ENCODE results near the gene GID4.

Gene GID4

DNA sequence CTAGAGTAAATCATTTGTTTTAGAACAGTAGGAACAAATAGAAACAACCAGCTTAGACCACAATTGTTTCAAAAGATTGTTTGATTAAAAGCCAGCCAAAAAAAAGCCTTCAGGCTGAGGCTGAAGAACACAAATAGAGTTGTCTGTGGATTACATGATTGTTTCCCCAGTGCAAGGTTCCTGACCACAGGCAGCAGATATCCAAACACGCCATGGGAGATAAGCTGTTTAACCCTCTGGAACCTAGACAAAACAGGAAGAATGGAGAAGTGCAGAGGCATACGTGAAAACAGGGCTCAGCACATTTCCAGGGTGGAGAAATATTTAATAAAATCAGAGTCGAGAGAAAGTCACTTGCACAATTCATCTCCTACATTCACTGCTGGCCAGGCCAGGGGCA is 21.2 kb upstream of the GID4 start:
- Histone ChIP-seq H3K4me1 (ENCODE audit: control insufficient read depth, insufficient read depth, low read length) (no peaks in the 10 kb centered on the region), H3K9me3 (ENCODE audit: control insufficient read depth, insufficient read depth, low read depth, low read length) (no peaks in the 10 kb centered on the region), H3K36me3 (ENCODE audit: control insufficient read depth, insufficient read depth, low read length) (peaks cover 10% of the 10 kb centered on the region), H3K27ac (ENCODE audit: low read depth, low read length) (no peak overlapping the region), H3K4me3 (ENCODE audit: low read depth, low read length) (no peak overlapping the region), H3K27me3 (ENCODE audit: control insufficient read depth, insufficient read depth, low read length) (no peaks in the 10 kb centered on the region), H3K9ac (ENCODE audit: low read length) (no peak overlapping the region)

DNA sequence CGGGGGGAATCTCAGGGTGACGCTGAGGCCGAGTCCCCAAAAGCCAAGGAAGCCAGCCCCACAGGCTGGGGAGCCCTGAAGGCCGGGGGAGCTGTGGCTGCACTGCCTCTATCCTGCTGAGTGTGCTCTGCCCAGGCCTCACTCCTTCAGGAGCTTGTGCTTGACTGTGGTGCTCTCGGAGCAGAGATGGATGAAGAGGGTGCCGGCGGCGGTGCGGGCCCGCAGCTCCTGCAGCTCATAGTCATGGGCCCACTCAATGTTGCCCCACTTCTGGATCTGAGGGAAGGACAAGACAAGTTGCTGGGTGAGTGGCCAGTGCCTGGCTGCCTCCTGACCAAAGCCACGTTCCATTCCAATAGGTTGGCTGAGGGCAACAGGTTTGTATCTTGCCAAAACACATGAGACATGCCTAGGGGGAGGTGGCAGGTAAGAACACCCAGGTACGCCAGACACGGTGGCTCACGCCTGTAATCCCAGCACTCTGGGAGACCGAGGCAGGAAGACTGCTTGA is 20.7 kb upstream of the GID4 start:
- H3K4me1 ChIP-seq (ENCODE audit: control insufficient read depth, insufficient read depth, low read length), result no peaks in the 10 kb centered on the region
- no peak overlapping the region for H3K27ac ChIP-seq (ENCODE audit: low read depth, low read length)
- peaks cover 10% of the 10 kb centered on the region for H3K36me3 ChIP-seq (ENCODE audit: control insufficient read depth, insufficient read depth, low read length)
- no peak overlapping the region for H3K9ac ChIP-seq (ENCODE audit: low read length)
- no peaks in the 10 kb centered on the region for H3K27me3 ChIP-seq (ENCODE audit: control insufficient read depth, insufficient read depth, low read length)
- no peaks in the 10 kb centered on the region for H3K9me3 ChIP-seq (ENCODE audit: control insufficient read depth, insufficient read depth, low read depth, low read length)
- no peak overlapping the region for H3K4me3 ChIP-seq (ENCODE audit: low read depth, low read length)

GRCh38 chr17:18019838-18020154 is 19.4 kb upstream of the GID4 start:
- H3K4me1 ChIP-seq (ENCODE audit: control insufficient read depth, insufficient read depth, low read length), result no peaks in the 10 kb centered on the region
- no peaks in the 10 kb centered on the region for H3K27me3 ChIP-seq (ENCODE audit: control insufficient read depth, insufficient read depth, low read length)
- no peaks in the 10 kb centered on the region for H3K9me3 ChIP-seq (ENCODE audit: control insufficient read depth, insufficient read depth, low read depth, low read length)
- H3K9ac ChIP-seq (ENCODE audit: low read length), result no peak overlapping the region
- H3K36me3 ChIP-seq (ENCODE audit: control insufficient read depth, insufficient read depth, low read length), result peaks cover 10% of the 10 kb centered on the region
- H3K27ac ChIP-seq (ENCODE audit: low read depth, low read length), result no peak overlapping the region
- H3K4me3 ChIP-seq (ENCODE audit: low read depth, low read length), result no peak overlapping the region

DNA sequence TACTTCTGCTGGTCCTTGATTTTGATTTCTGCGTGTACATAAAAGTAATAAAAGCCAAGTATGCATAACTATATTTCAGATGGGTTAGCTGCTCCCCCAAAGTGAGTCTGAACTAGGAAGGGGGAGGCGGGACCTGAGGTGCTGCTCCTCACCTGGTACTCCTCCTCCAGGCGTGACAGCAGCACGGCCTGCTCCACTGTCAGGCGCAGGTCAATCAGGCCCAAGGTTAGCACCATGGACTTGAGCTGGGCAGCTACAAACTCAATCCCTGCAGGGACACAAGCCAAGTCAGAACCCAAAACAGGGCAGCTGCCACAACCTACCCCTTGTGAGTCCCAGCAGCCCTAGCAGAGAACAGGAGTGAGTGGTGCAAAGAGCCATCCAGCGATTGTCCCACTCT is 18.2 kb upstream of the GID4 start:
- Histone ChIP-seq H3K27me3 (ENCODE audit: control insufficient read depth, insufficient read depth, low read length) (no peaks in the 10 kb centered on the region), H3K4me3 (ENCODE audit: low read depth, low read length) (no peak overlapping the region), H3K9ac (ENCODE audit: low read length) (no peak overlapping the region), H3K36me3 (ENCODE audit: control insufficient read depth, insufficient read depth, low read length) (peaks cover 4% of the 10 kb centered on the region), H3K4me1 (ENCODE audit: control insufficient read depth, insufficient read depth, low read length) (no peaks in the 10 kb centered on the region), H3K27ac (ENCODE audit: low read depth, low read length) (no peak overlapping the region), H3K9me3 (ENCODE audit: control insufficient read depth, insufficient read depth, low read depth, low read length) (no peaks in the 10 kb centered on the region)

- H3K27me3 ChIP-seq (ENCODE audit: control insufficient read depth, insufficient read depth, low read length), result no peaks in the 10 kb centered on the region
- H3K27ac ChIP-seq (ENCODE audit: low read depth, low read length), result no peak overlapping the region
- no peak overlapping the region for H3K9ac ChIP-seq (ENCODE audit: low read length)
- H3K9me3 ChIP-seq (ENCODE audit: control insufficient read depth, insufficient read depth, low read depth, low read length), result no peaks in the 10 kb centered on the region
- no peaks in the 10 kb centered on the region for H3K4me1 ChIP-seq (ENCODE audit: control insufficient read depth, insufficient read depth, low read length)
- peaks cover 4% of the 10 kb centered on the region for H3K36me3 ChIP-seq (ENCODE audit: control insufficient read depth, insufficient read depth, low read length)
- no peak overlapping the region for H3K4me3 ChIP-seq (ENCODE audit: low read depth, low read length)
These were observed 17.8 kb upstream of the GID4 start for GRCh38 chr17:18021372-18021771.

GRCh38 chr17:18025241-18025944 is 13.8 kb upstream of the GID4 start:
- Histone ChIP-seq H3K27me3 (ENCODE audit: control insufficient read depth, insufficient read depth, low read length) (no peaks in the 10 kb centered on the region), H3K4me3 (ENCODE audit: low read depth, low read length) (no peak overlapping the region), H3K36me3 (ENCODE audit: control insufficient read depth, insufficient read depth, low read length) (0 out of 2 replicates have a peak, but pooled peaks cover 5% of the 10 kb centered on the region), H3K9ac (ENCODE audit: low read length) (no peak overlapping the region), H3K9me3 (ENCODE audit: control insufficient read depth, insufficient read depth, low read depth, low read length) (no peaks in the 10 kb centered on the region), H3K4me1 (ENCODE audit: control insufficient read depth, insufficient read depth, low read length) (no peaks in the 10 kb centered on the region; the same call in 1 of the 2 replicates), H3K27ac (ENCODE audit: low read depth, low read length) (no peak overlapping the region)

GRCh38 chr17:18025945-18026776 is 13.0 kb upstream of the GID4 start:
- no peak overlapping the region for H3K27ac ChIP-seq (ENCODE audit: low read depth, low read length)
- H3K27me3 ChIP-seq (ENCODE audit: control insufficient read depth, insufficient read depth, low read length), result no peaks in the 10 kb centered on the region
- H3K9ac ChIP-seq (ENCODE audit: low read length), result no peak overlapping the region
- no peaks in the 10 kb centered on the region; the same call in 1 of the 2 replicates for H3K4me1 ChIP-seq (ENCODE audit: control insufficient read depth, insufficient read depth, low read length)
- H3K4me3 ChIP-seq (ENCODE audit: low read depth, low read length), result no peak overlapping the region
- H3K36me3 ChIP-seq (ENCODE audit: control insufficient read depth, insufficient read depth, low read length), result 0 out of 2 replicates have a peak, but pooled peaks cover 3% of the 10 kb centered on the region
- H3K9me3 ChIP-seq (ENCODE audit: control insufficient read depth, insufficient read depth, low read depth, low read length), result no peaks in the 10 kb centered on the region

DNA sequence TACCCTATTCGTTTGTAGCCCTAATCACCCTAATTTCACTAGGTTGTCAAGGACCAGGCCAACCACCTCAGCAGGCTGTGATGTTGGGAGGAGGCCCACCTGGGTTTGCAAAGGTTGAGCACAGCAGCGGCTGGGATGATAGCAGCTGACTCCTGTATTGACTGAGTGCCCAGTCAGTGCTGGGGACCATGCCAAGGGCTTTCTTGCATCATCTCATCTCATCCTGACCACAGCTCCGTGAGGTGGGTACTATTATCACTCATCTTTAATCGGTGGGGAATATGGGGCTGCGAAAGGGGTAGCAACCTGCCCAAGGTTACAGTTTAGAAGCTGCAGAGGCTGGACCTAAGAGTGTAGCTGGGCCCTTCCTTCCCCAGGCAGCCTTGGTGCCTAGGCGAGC is 11.9 kb upstream of the GID4 start:
- no peaks in the 10 kb centered on the region; the same call in 1 of the 2 replicates for H3K4me1 ChIP-seq (ENCODE audit: control insufficient read depth, insufficient read depth, low read length)
- H3K36me3 ChIP-seq (ENCODE audit: control insufficient read depth, insufficient read depth, low read length), result 0 out of 2 replicates have a peak, but pooled peaks cover 3% of the 10 kb centered on the region
- no peak overlapping the region for H3K4me3 ChIP-seq (ENCODE audit: low read depth, low read length)
- no peaks in the 10 kb centered on the region for H3K9me3 ChIP-seq (ENCODE audit: control insufficient read depth, insufficient read depth, low read depth, low read length)
- H3K27me3 ChIP-seq (ENCODE audit: control insufficient read depth, insufficient read depth, low read length), result no peaks in the 10 kb centered on the region
- no peak overlapping the region for H3K9ac ChIP-seq (ENCODE audit: low read length)
- H3K27ac ChIP-seq (ENCODE audit: low read depth, low read length), result no peak overlapping the region

GRCh38 chr17:18028114-18028951 is 10.9 kb upstream of the GID4 start:
- H3K9ac ChIP-seq (ENCODE audit: low read length), result no peak overlapping the region
- H3K4me3 ChIP-seq (ENCODE audit: low read depth, low read length), result no peak overlapping the region
- H3K4me1 ChIP-seq (ENCODE audit: control insufficient read depth, insufficient read depth, low read length), result no peaks in the 10 kb centered on the region; the same call in 1 of the 2 replicates
- H3K36me3 ChIP-seq (ENCODE audit: control insufficient read depth, insufficient read depth, low read length), result 0 out of 2 replicates have a peak, but pooled peaks cover 3% of the 10 kb centered on the region
- no peaks in the 10 kb centered on the region for H3K27me3 ChIP-seq (ENCODE audit: control insufficient read depth, insufficient read depth, low read length)
- H3K9me3 ChIP-seq (ENCODE audit: control insufficient read depth, insufficient read depth, low read depth, low read length), result no peaks in the 10 kb centered on the region
- H3K27ac ChIP-seq (ENCODE audit: low read depth, low read length), result no peak overlapping the region

GRCh38 chr17:18028952-18029540 is 10.2 kb upstream of the GID4 start:
- Histone ChIP-seq H3K9ac (ENCODE audit: low read length) (no peak overlapping the region), H3K27ac (ENCODE audit: low read depth, low read length) (no peak overlapping the region), H3K4me3 (ENCODE audit: low read depth, low read length) (no peak overlapping the region), H3K27me3 (ENCODE audit: control insufficient read depth, insufficient read depth, low read length) (no peaks in the 10 kb centered on the region), H3K9me3 (ENCODE audit: control insufficient read depth, insufficient read depth, low read depth, low read length) (no peaks in the 10 kb centered on the region), H3K4me1 (ENCODE audit: control insufficient read depth, insufficient read depth, low read length) (no peaks in the 10 kb centered on the region; the same call in 1 of the 2 replicates), H3K36me3 (ENCODE audit: control insufficient read depth, insufficient read depth, low read length) (0 out of 2 replicates have a peak, but pooled peaks cover 3% of the 10 kb centered on the region)
